Right cardiac atrium (tissue), 5 donors: ENCODE measurements around the gene VPS13D. TPM values are rescaled to one million over a fixed set of nuclear protein-coding genes. Genes with fewer than 3 reads are reported as not detected.

Experiments
- ATAC-seq, 2 donors: fragments of 200-7000 bp; cut with Tn5 transposase; one replicate each; pipeline versions ENCODE4 v1.8.0 to v1.9.1; 2020; ENCODE audit warnings: moderate library complexity in 2 of 2, mild to moderate bottlenecking in 1 of 2
- DNase-seq, 3 donors: peaks; one replicate each; pipeline ENCODE4 v3.0.0-alpha.2; 2020
- H3K27ac ChIP-seq: one replicate; pipeline ENCODE4 v1.5.1; 2013; ENCODE audit warnings: mild to moderate bottlenecking, low read length, control low read depth, moderate library complexity
- H3K27me3 ChIP-seq: one replicate; pipeline ENCODE4 v1.6.1; 2013; ENCODE audit not compliant: control insufficient read depth, insufficient read depth
- H3K4me1 ChIP-seq: one replicate; pipeline ENCODE4 v1.6.1; 2013; ENCODE audit warnings: low read length; ENCODE audit not compliant: control insufficient read depth, insufficient read depth
- H3K4me3 ChIP-seq: one replicate; pipeline ENCODE4 v1.5.1; 2013; ENCODE audit warnings: low read length, control low read depth
- H3K9me3 ChIP-seq: one replicate; pipeline ENCODE4 v1.6.1; 2013; ENCODE audit warnings: low read length; ENCODE audit not compliant: control insufficient read depth
- WGBS: extraction: QIAGEN DNeasy Blood & Tissue Kit; methylation state at CpG from one replicate; pipeline ENCODE4 v1.1.7; 2013; 5-methylcytosine and 5-hydroxymethylcytosine counted together
- intact Hi-C, 4 donors: fragments of 100-400 bp; cut with DNase I; formaldehyde crosslinking; loops; one replicate each; pipeline versions ENCODE4 v1.11.0 to v1.14.0; 2022 to 2023
- polyA plus RNA-seq: library from polyadenylated mRNA; stranded (reverse); fragments of 200-250 nt; gene quantifications from one replicate; pipeline ENCODE4 v1.2.3, GENCODE V29; 2013
- total RNA-seq, 4 donors: library from RNA; stranded (reverse); fragmentation: NEBNext Ultra II Directional; extraction: Animal tissue kit (Norgen Biotek cat#: 25700); gene quantifications; one replicate each; pipeline ENCODE4 v1.2.1, GENCODE V29; 2021
- donor health status: healthy with polysubstance abuse.
- donor health status: DM: no; HTN: yes; CAD: no.
- donor health status: DM: no; HTN: no; CAD: no.
- donor health status: DM: no; HTN: yes; CAD: no; lungs with severe emphysema.
- donor health status: DM: yes; HTN: yes; CAD: no.

The VPS13D gene
- total and polyA plus RNA-seq, 5 donors, result 25.8 to 56.4 (median 54.8) TPM

DNA sequence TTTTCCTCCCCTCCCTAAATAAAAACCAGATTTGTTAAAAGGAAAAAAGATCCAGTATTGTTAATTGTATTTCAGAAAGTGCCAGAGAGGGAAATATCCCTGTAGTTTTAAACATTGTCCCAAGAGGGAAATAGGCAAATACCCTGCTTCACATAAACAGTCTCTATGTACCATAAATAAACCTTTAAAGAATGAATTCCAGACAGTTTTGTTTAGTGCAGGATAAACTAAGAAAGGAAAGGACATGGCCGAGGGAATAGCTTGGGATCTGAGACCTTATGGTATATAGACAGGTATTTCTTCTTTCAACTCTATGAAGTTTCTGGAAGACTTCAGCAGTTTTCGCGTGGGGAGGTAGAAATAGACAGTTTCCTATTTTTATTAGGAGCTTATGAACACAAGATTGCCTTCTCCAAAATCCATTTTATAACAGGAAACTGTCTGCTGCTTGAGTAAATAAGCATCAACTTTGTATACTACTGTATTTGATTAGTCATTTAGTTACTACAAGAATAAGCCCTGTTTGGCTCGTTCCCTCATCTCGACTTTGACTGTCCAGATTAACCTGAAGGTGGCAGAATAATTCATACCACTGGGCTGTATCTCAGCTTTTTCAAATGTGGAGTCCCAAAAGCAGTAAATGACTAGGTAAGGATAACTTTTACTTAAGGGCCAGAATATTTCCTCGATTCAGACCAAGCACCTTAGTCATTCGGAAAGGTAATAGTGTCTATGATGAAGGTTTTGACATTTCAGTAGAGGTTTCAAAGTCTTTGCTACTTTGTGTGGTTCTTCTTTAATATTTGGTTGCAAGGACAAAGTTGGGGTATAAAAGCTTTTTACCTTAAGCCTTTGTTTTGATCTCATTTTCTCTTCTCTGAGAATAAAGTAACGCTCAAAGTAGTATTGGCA lies 177.5 kb downstream of the VPS13D start:
- Histone ChIP-seq H3K27me3 (no peaks in the 10 kb centered on the region), H3K27ac (no peak overlapping the region), H3K4me1 (peaks cover 8% of the 10 kb centered on the region), H3K4me3 (no peak overlapping the region), H3K9me3 (no peaks in the 10 kb centered on the region)
- intact Hi-C loops, result loop anchor here in 1 of 4 donors (5.0 kb wide), 1 partner anchor 210 kb away; the partner anchor contains the start of gene DHRS3
- ATAC-seq (peak; percentile 57 to 60), DNase-seq (no peak)
- 50% methylated on average over 8 of the region's 8 CpGs for WGBS

DNA sequence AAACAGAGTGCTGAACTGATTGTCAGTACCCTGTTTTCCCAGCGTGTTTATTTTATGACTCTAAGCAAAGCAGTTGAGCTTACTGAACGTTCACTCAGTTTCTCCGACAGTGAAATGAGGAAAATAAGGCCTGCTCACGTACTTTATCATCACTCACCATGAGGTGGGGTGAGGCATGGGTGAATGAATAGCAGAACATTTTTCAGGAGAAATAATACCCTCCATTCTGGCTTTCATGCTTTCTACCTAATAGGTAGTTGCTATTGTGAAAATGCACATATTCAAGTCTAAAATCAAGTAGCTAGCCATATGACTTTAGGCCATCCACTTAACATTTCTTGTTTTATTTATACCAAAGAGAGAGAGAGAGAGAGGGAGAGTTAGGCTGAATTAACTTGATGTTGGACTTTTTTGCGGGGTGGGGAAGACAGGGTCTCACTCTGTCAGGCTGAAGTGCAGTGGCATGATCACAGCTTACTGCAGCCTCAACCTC lies 178.2 kb downstream of the VPS13D start:
- no peaks in the 10 kb centered on the region for H3K27me3 ChIP-seq
- ATAC-seq (no peak), DNase-seq (no peak)
- no peak overlapping the region for H3K4me3 ChIP-seq
- H3K4me1 ChIP-seq, result peaks cover 8% of the 10 kb centered on the region
- intact Hi-C loops, result loop anchor here in 1 of 4 donors (5.0 kb wide), 1 partner anchor 209 kb away; the partner anchor contains the start of gene DHRS3
- no peak overlapping the region for H3K27ac ChIP-seq
- 82% methylated on average over 5 of the region's 5 CpGs for WGBS
- no peaks in the 10 kb centered on the region for H3K9me3 ChIP-seq

DNA sequence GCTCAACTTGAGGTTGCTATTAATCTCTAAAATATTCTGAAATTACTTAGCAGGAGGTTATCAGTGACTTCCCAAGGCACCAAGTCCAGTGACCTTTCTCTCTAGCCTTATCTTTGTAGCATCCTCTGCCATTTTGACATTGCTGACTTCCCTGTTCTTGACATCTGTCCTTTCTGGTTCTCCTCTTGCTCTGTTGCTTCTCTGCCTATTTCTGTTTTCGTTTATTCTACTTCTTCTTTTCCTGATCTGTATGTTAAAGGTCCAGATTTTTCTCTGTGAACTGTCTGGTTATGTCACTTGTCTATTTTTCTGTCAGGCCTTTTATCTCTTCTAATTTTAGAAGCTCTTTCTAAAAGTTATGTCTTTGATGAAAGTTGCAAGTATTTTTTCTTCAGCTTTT lies 178.8 kb downstream of the VPS13D start:
- ATAC-seq (no peak), DNase-seq (no peak)
- Histone ChIP-seq H3K4me1 (peaks cover 8% of the 10 kb centered on the region), H3K27me3 (no peaks in the 10 kb centered on the region), H3K27ac (no peak overlapping the region), H3K9me3 (no peaks in the 10 kb centered on the region), H3K4me3 (no peak overlapping the region)
- intact Hi-C loops, result loop anchor here in 1 of 4 donors (5.0 kb wide), 1 partner anchor 209 kb away; the partner anchor contains the start of gene DHRS3
- 39% methylated on average over 1 of the region's 1 CpG for WGBS

DNA sequence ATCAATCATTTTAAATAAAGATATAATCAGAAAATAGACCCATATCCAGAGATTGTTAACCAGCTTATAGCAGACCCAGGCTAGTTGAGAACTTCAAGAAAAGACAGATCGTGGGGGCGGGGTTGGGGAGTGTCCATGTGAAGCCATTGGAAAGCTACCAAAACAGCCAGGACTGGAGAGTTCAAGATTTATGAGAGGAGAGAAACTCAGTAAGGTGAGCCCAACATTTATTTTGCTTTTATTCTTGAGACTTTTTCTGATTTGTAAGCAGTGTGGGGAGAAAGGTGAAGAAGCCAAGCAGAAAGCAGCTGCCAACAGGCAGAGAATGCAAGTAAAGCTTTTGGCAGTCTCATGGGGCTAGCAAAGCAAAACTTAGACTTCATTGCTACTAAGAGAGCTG lies 179.9 kb downstream of the VPS13D start:
- no peak overlapping the region for H3K4me3 ChIP-seq
- peaks cover 8% of the 10 kb centered on the region for H3K4me1 ChIP-seq
- H3K27me3 ChIP-seq, result no peaks in the 10 kb centered on the region
- intact Hi-C loops, result loop anchor here in 2 of 4 donors (5.0 kb wide), 2 partner anchors 208 to 213 kb away; partner anchors contain the start of gene DHRS3 (in 1 of the 2)
- WGBS, result 88% methylated on average over 2 of the region's 2 CpGs
- ATAC-seq (no peak), DNase-seq (peak in 1 of 3 donors; percentile 63)
- H3K9me3 ChIP-seq, result no peaks in the 10 kb centered on the region
- H3K27ac ChIP-seq, result no peak overlapping the region

DNA sequence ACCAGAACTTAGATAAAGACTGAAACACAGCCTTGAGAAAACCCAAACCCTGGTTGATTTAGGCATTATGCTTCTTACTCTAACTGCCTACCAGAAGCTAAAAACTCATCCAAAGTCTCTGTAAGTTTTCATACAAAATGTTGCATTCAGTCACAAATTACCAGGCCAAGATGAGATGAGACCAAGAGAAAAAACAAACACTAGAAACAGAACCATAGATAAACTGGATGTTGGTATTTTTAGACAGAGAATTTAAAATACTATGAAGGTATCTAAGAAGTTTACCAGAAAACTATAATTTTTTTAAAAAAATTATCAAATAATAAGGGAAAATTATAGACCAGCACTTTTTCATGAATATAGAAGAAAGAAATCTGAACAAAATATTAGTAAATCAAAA lies 180.5 kb downstream of the VPS13D start:
- H3K27me3 ChIP-seq, result no peaks in the 10 kb centered on the region
- H3K4me3 ChIP-seq, result no peak overlapping the region
- ATAC-seq (no peak), DNase-seq (no peak)
- no peak overlapping the region for H3K27ac ChIP-seq
- H3K4me1 ChIP-seq, result peaks cover 7% of the 10 kb centered on the region
- no peaks in the 10 kb centered on the region for H3K9me3 ChIP-seq
- intact Hi-C loops, result loop anchor here in 1 of 4 donors (5.0 kb wide), 1 partner anchor 212 kb away; no protein-coding TSS in a partner anchor

DNA sequence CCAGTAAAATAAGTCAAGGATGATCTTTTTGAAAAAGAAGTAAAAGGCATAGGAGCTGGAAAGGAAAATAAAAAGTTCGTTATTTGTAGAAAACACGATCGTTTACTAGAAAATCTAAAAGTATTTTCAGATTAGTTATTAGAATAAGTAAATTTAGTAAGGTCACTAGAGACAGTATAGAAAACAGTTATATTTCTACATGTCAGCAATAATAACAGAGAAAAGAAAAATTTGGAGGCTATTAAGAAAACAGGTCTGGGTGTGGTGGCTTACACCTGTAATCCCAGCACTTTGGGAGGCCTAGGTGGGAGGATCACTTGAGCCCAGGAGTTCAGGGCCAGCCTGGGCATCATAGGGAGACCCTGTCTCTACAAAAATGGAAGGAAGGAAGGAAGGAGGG lies 181.3 kb downstream of the VPS13D start:
- Histone ChIP-seq H3K27ac (no peak overlapping the region), H3K9me3 (no peaks in the 10 kb centered on the region), H3K4me1 (peaks cover 5% of the 10 kb centered on the region), H3K4me3 (no peak overlapping the region), H3K27me3 (no peaks in the 10 kb centered on the region)
- DNase-seq (no peak), ATAC-seq (no peak)
- intact Hi-C loops, result loop anchor here in 1 of 4 donors (5.0 kb wide), 1 partner anchor 211 kb away; no protein-coding TSS in a partner anchor
- 99% methylated on average over 3 of the region's 3 CpGs for WGBS

DNA sequence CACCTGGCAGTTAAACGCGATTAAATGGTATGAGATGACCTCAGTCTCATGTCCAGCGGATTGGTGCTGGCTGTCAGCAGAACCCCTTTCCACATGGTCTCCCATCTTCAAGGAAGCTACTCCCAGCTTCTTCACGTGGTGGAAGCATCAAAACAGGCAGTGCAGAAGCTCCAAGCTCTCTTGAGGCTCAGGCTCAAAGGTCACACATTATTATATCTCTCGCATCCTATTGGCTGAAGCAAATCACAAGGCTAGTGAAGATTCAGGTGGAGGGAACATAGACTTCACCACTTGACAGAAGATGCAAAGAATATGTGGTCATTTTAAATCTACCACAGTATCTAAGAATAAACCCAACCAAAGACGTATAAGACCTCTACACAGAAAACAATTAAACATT lies 181.9 kb downstream of the VPS13D start:
- H3K27me3 ChIP-seq, result no peaks in the 10 kb centered on the region
- peaks cover 5% of the 10 kb centered on the region for H3K4me1 ChIP-seq
- H3K4me3 ChIP-seq, result no peak overlapping the region
- no peak for DNase-seq
- ATAC-seq, result no peak
- no peak overlapping the region for H3K27ac ChIP-seq
- no peaks in the 10 kb centered on the region for H3K9me3 ChIP-seq
- 97% methylated on average over 6 of the region's 6 CpGs for WGBS
- intact Hi-C loops, result loop anchor here in 1 of 4 donors (5.0 kb wide), 1 partner anchor 211 kb away; no protein-coding TSS in a partner anchor

DNA sequence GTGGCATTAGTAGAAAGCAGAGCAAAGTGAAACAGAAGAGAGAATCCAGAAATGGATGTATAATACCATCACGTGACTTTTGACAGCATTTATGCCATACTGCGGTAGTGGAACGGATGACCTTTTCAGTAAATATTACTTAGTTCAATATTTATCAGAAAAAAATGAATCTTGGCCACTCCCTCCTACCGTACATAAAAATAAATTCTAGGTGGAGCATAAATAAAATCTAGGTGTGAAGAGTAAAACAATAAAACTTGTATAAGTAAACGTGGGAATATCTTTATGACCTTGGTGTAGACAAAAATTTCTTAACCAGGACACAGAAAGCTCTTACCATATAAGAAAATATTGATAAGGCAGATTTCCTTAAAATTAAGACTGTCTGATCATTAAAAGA lies 182.6 kb downstream of the VPS13D start:
- H3K4me1 ChIP-seq, result peaks cover 5% of the 10 kb centered on the region
- no peak overlapping the region for H3K4me3 ChIP-seq
- H3K27me3 ChIP-seq, result no peaks in the 10 kb centered on the region
- 98% methylated on average over 5 of the region's 5 CpGs for WGBS
- DNase-seq (no peak), ATAC-seq (no peak)
- intact Hi-C loops, result loop anchor here in 1 of 4 donors (5.0 kb wide), 1 partner anchor 210 kb away; no protein-coding TSS in a partner anchor
- H3K9me3 ChIP-seq, result no peaks in the 10 kb centered on the region
- no peak overlapping the region for H3K27ac ChIP-seq

DNA sequence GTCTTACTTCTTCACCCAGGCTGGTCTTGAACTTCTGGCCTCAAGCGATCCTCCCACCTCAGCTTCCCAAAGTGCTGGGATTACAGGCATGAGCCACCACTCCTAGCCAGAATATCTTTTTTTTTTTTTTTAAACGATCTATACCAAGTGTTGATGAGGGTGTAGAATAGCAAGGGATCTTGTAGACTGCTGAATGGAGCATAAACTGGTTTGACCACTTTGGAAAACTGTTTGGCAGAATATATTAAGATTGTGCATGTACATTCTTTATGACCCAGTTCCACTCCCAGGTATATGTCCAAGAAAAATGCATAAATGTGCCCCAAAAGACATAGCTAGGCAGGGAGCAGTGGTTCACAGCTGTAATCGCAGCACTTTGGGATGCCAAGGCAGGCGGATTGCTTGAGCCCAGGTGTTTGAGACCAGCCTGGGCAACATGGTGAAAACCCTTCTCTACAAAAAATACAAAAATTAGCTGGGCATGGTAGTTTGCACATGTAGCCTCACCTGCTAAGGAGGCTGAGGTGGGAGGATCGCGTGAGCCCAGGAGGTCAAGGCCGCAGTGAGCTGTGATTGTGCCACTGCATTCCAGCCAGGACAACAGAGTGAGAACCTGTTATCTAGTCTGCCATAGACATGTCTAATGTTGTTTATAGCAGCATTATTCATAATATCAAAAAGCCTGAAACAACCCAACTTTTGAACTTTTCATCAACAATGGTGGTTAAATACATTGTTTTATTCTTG lies 184.0 kb downstream of the VPS13D start:
- no peak overlapping the region for H3K27ac ChIP-seq
- ATAC-seq (no peak), DNase-seq (no peak)
- H3K4me3 ChIP-seq, result no peak overlapping the region
- H3K27me3 ChIP-seq, result no peaks in the 10 kb centered on the region
- WGBS, result 97% methylated on average over 7 of the region's 7 CpGs
- H3K4me1 ChIP-seq, result no peaks in the 10 kb centered on the region
- intact Hi-C loops, result loop anchor here in 1 of 4 donors (5.0 kb wide), 1 partner anchor 208 kb away; no protein-coding TSS in a partner anchor
- H3K9me3 ChIP-seq, result no peaks in the 10 kb centered on the region

DNA sequence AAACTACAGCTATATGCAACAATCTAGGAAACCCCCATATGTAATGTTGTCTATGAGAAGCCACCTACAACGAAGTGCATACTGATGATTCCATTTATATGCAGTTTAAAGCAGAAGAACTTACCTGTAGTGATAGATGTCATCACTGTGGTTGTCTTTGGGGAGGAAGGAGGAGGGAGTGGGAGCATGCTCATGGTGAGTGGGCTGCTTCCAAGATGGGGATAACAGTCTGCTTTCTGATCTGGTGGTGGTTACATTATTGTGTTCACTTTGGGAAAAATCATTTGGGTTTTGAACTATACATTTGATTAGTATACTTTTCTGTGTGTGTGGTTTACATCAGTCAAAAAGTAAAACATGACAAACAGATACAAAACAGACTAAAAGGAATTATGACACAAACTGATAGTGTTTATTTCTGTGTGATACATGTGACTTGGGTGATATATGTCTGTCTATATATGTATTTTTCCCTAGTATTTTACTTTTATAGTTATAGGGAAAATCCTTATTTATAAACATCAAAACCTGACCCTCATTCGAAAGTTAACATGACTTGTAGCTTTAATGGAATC lies 184.7 kb downstream of the VPS13D start:
- Histone ChIP-seq H3K4me3 (no peak overlapping the region), H3K4me1 (no peaks in the 10 kb centered on the region), H3K27me3 (no peaks in the 10 kb centered on the region), H3K27ac (no peak overlapping the region), H3K9me3 (no peaks in the 10 kb centered on the region)
- DNase-seq, result no peak
- WGBS, result 90% methylated on average over 2 of the region's 2 CpGs
- ATAC-seq, result no peak
- intact Hi-C loops, result loop anchor here in 1 of 4 donors (5.0 kb wide), 1 partner anchor 208 kb away; no protein-coding TSS in a partner anchor
